MV-4-11 (cell line): Measurements from ENCODE around the gene ZNF675.
"Not testable (repeated sequence)": the region's sequence is repeated elsewhere in the genome, so short reads cannot be mapped to it uniquely, and the experiment has no call there.

Source experiments
- DNase-seq: peaks from one replicate; lab custom pipeline; 2025; lab: John Stamatoyannopoulos, UW

The ZNF675 gene

GRCh38 chr19:23686621-23687423 is at the start of gene ZNF675:
Gene ZNF675, minus strand, starts transcription at chr19:23687212. Its CDS starts 179 bp downstream, at chr19:23687033.
- peak; percentile 97 for DNase-seq

- not testable (repeated sequence) for DNase-seq
Observed at GRCh38 chr19:23730729-23731465, 43.9 kb upstream of the ZNF675 start.

- DNase-seq: not testable (repeated sequence)
Observed at GRCh38 chr19:23724161-23724560, 37.1 kb upstream of the ZNF675 start.

- DNase-seq: no peak
Observed at GRCh38 chr19:23718802-23719201, 31.8 kb upstream of the ZNF675 start.

GRCh38 chr19:23716792-23717191 is 29.8 kb upstream of the ZNF675 start:
- DNase-seq: no peak

GRCh38 chr19:23709347-23709746 is 22.3 kb upstream of the ZNF675 start:
- DNase-seq: no peak

GRCh38 chr19:23706657-23707056 is 19.6 kb upstream of the ZNF675 start:
- no peak for DNase-seq

- no peak for DNase-seq
Observed at GRCh38 chr19:23699521-23699860, 12.5 kb upstream of the ZNF675 start.

- DNase-seq: no peak
Observed at GRCh38 chr19:23698711-23699520, 11.9 kb upstream of the ZNF675 start.

GRCh38 chr19:23692937-23693336 is 5.9 kb upstream of the ZNF675 start:
- DNase-seq: not testable (repeated sequence)

GRCh38 chr19:23673132-23673531 is 13.9 kb downstream of the ZNF675 start:
- DNase-seq: no peak

GRCh38 chr19:23668606-23669005 is 18.4 kb downstream of the ZNF675 start:
- DNase-seq: not testable (repeated sequence)

- no peak for DNase-seq
Observed at GRCh38 chr19:23665651-23666410, 21.2 kb downstream of the ZNF675 start.

- DNase-seq: not testable (repeated sequence)
Observed at GRCh38 chr19:23649817-23650216, 37.2 kb downstream of the ZNF675 start.
